GM12878 (cell line): ENCODE measurements around the gene CAMK2B. TPM values are rescaled to one million over a fixed set of nuclear protein-coding genes. Genes with fewer than 3 reads are reported as not detected.

Experiments used
- ATAC-seq: fragments of 200-7000 bp; cut with Tn5 transposase; 3 replicates; pipeline ENCODE4 v1.9.1; 2020; ENCODE audit warnings: mild to moderate bottlenecking, moderate library complexity
- BruUV-seq: library from RNA; stranded (reverse); fragments of 400-500 nt; replicated peaks from 2 replicates; lab custom pipeline; 2021; lab: Mats Ljungman, UMichigan
- CTCF ChIA-PET: fragments of 300-600 bp; sonication (Branson Sonifier 250); formaldehyde crosslinking; extraction: SDS; loops from one replicate; lab custom pipeline; 2021; ENCODE audit warnings: inconsistent platforms; lab: Yijun Ruan, JAX
- POLR2A ChIA-PET: fragments of 350-600 bp; formaldehyde crosslinking; extraction: SDS; loops from one replicate; lab custom pipeline; 2021; ENCODE audit warnings: inconsistent platforms; lab: Charles Lee
- RAD21 ChIA-PET: fragments of 300-600 bp; sonication (Branson Sonifier 250); formaldehyde crosslinking; loops from one replicate; lab custom pipeline; 2023; ENCODE audit warnings: antibody characterized with exemption; ENCODE audit not compliant: unreplicated experiment; lab: Charles Lee
- SMC1A ChIA-PET: fragments of 300-600 bp; sonication (Branson Sonifier 250); formaldehyde crosslinking; loops from one replicate; lab custom pipeline; 2023; ENCODE audit not compliant: unreplicated experiment, uncharacterized antibody; lab: Charles Lee
- DNase-seq: peaks from one replicate; pipeline ENCODE4 v3.0.0-alpha.2; 2011; ENCODE audit warnings: low read depth, low spot score
- FAIRE-seq: peaks from 3 replicates; lab custom pipeline; 2011; peaks lifted over from hg19 to GRCh38; lab: Jason Lieb, UNC
- H2AFZ ChIP-seq: 2 replicates; pipeline ENCODE4 v1.6.0; 2011; ENCODE audit warnings: low read depth, low read length, control low read depth; ENCODE audit not compliant: control insufficient read depth
- H3K27ac ChIP-seq: 2 replicates; pipeline ENCODE4 v1.5.1; 2011; ENCODE audit warnings: control low read depth; ENCODE audit not compliant: control insufficient read depth, insufficient read depth
- H3K27me3 ChIP-seq, 2 experiments: replicated peaks in 1 of 2; 2 replicates each; pipeline versions ENCODE4 v1.6.0 to v1.6.1; 2011; ENCODE audit warnings: low read length in 1 of 2; ENCODE audit not compliant: control insufficient read depth in 2 of 2, insufficient read depth in 2 of 2
- H3K36me3 ChIP-seq, 2 experiments: 2 replicates each; pipeline ENCODE4 v1.5.1; 2011; ENCODE audit warnings: low read length in 1 of 2; ENCODE audit not compliant: control insufficient read depth in 2 of 2, insufficient read depth in 2 of 2
- H3K4me1 ChIP-seq: 2 replicates; pipeline ENCODE4 v1.6.1; 2011; ENCODE audit warnings: mild to moderate bottlenecking, low read length, moderate library complexity, mixed read lengths; ENCODE audit not compliant: control insufficient read depth, insufficient read depth
- H3K4me2 ChIP-seq: 2 replicates; pipeline ENCODE4 v1.6.0; 2011; ENCODE audit warnings: control low read depth; ENCODE audit not compliant: control insufficient read depth, insufficient read depth
- H3K4me3 ChIP-seq: fragments of 200-600 bp; sonication (generic); 2 replicates; pipeline ENCODE4 v1.5.1; 2016
- H3K79me2 ChIP-seq: 2 replicates; pipeline ENCODE4 v1.6.0; 2011; ENCODE audit warnings: low read length; ENCODE audit not compliant: control insufficient read depth, insufficient read depth
- H3K9ac ChIP-seq: 2 replicates; pipeline ENCODE4 v1.8.0; 2011; ENCODE audit warnings: low read length, control low read depth, mixed read lengths; ENCODE audit not compliant: control insufficient read depth, insufficient read depth
- H3K9me3 ChIP-seq: replicated peaks from 3 replicates; pipeline ENCODE4 v1.5.1; 2011; ENCODE audit warnings: mild to moderate bottlenecking, low read length; ENCODE audit not compliant: control insufficient read depth, insufficient read depth
- H4K20me1 ChIP-seq: 2 replicates; pipeline ENCODE4 v1.6.0; 2011; ENCODE audit not compliant: control insufficient read depth, insufficient read depth
- CHD4 ChIP-seq: fragments of 200-600 bp; sonication (generic); IDR thresholded peaks from 2 replicates; pipeline ENCODE4 v1.6.1; 2016; ENCODE audit warnings: mild to moderate bottlenecking
- CREB1 ChIP-seq: IDR thresholded peaks from 2 replicates; pipeline ENCODE4 v1.6.1; 2012; ENCODE audit warnings: low read depth, mild to moderate bottlenecking, inconsistent platforms
- GATAD2B ChIP-seq: fragments of 450-650 bp; conservative IDR thresholded peaks from 2 replicates; pipeline ENCODE4 v1.6.1; 2017; ENCODE audit warnings: low read depth, mild to moderate bottlenecking, moderate library complexity
- HDAC6 ChIP-seq: fragments of 200-600 bp; sonication (generic); IDR thresholded peaks from one replicate; pipeline ENCODE4 v1.8.0; 2017; ENCODE audit warnings: antibody characterized with exemption; ENCODE audit not compliant: unreplicated experiment
- IRF4 ChIP-seq: IDR thresholded peaks from 2 replicates; pipeline ENCODE4 v1.6.1; 2011; ENCODE audit warnings: low read depth, low read length
- MEF2B ChIP-seq: fragments of 450-650 bp; IDR thresholded peaks from 2 replicates; pipeline ENCODE4 v1.6.1; 2018; ENCODE audit warnings: mild to moderate bottlenecking, moderate library complexity; ENCODE audit not compliant: partially characterized antibody, poor library complexity, severe bottlenecking
- MYB ChIP-seq: fragments of 150-350 bp; IDR thresholded peaks from 2 replicates; pipeline ENCODE4 v1.6.1; 2014; ENCODE audit warnings: mild to moderate bottlenecking, low read depth, low read length, borderline replicate concordance
- MYC ChIP-seq: IDR thresholded peaks from 2 replicates; pipeline ENCODE4 v1.6.1; 2011; ENCODE audit warnings: mild to moderate bottlenecking, low read length, moderate library complexity, inconsistent platforms; ENCODE audit not compliant: insufficient read depth, insufficient replicate concordance, insufficient read length, severe bottlenecking
- NKRF ChIP-seq: fragments of 450-650 bp; conservative IDR thresholded peaks from 2 replicates; pipeline ENCODE4 v1.6.1; 2017; ENCODE audit warnings: mild to moderate bottlenecking, moderate library complexity
- PAX5 ChIP-seq: IDR thresholded peaks from 2 replicates; pipeline ENCODE4 v1.6.1; 2011; ENCODE audit warnings: low read depth, low read length, borderline replicate concordance
- PRDM15 ChIP-seq: fragments of 450-650 bp; formaldehyde crosslinking; IDR thresholded peaks from 2 replicates; pipeline ENCODE4 v1.4.0; 2020; ENCODE audit warnings: mild to moderate bottlenecking, moderate library complexity
- RFX5 ChIP-seq: IDR thresholded peaks from 2 replicates; pipeline ENCODE4 v1.6.1; 2011; ENCODE audit warnings: low read depth, low read length, improper control_type of control experiment
- SUZ12 ChIP-seq: fragments of 200-600 bp; sonication (generic); IDR thresholded peaks from one replicate; pipeline ENCODE4 v1.6.1; 2018; ENCODE audit warnings: antibody characterized with exemption, mild to moderate bottlenecking; ENCODE audit not compliant: unreplicated experiment
- ZNF207 ChIP-seq: fragments of 450-650 bp; IDR thresholded peaks from 2 replicates; pipeline ENCODE4 v1.6.1; 2014; ENCODE audit warnings: antibody characterized with exemption, mild to moderate bottlenecking, borderline replicate concordance
- WGBS: methylation state at CpG from one replicate; pipeline ENCODE4 v1.1.6; 2016; ENCODE audit warnings: low lambda C conversion rate; ENCODE audit not compliant: insufficient replicate concordance, insufficient coverage; ENCODE audit errors: missing lambda C conversion rate; 5-methylcytosine and 5-hydroxymethylcytosine counted together
- in situ Hi-C: fragments of 300-500 bp; cut with MboI; formaldehyde crosslinking; loops from 9 replicates; pipeline ENCODE4 v1.14.3; 2018; ENCODE audit warnings: mixed read lengths
- intact Hi-C: fragments of 100-400 bp; cut with micrococcal nuclease; formaldehyde crosslinking; loops from one replicate; pipeline ENCODE4 v1.14.2; 2022; ENCODE audit not compliant: unreplicated experiment
- polyA plus RNA-seq, 11 experiments: library from polyadenylated mRNA; depleted of rRNA in 4 of 11; unstranded in 6 of 11; stranded (reverse) in 5 of 11; fragments of >200 nt; fragmentation: Nextera tagmentation in 4 of 11; fragmentation: Illumina TruSeq in 1 of 11; extraction: Ambion mirVana in 4 of 11; extraction: Trizol in 1 of 11; gene quantifications; 1 replicate in 1 of 11; 2 replicates in 10 of 11; pipeline versions ENCODE4 v1.2.1 to v1.2.3, GENCODE V29; 2011 to 2016; ENCODE audit warnings: inconsistent platforms in 2 of 11, missing spikeins in 2 of 11, low read depth in 1 of 11
- total RNA-seq, 4 experiments: library from RNA; depleted of rRNA in 3 of 4; stranded (reverse); fragments of >200 nt in 3 of 4; fragmentation: Illumina TruSeq in 1 of 4; extraction: Trizol in 1 of 4; gene quantifications; 2 replicates each; pipeline versions ENCODE4 v1.2.1 to v1.2.3, GENCODE V29; 2013 to 2021
- TF ChIP-seq, protein P1 (sequence below): fragments of 450-650 bp; IDR thresholded peaks from 2 replicates; pipeline ENCODE4 v1.6.1; 2018; ENCODE audit warnings: borderline replicate concordance, mild to moderate bottlenecking; ENCODE audit not compliant: partially characterized antibody

Gene CAMK2B
- total and polyA plus RNA-seq, 10 of the 15 experiments (the other 5 are each of a cell fraction or from before 2014, with no cell fraction given) = 0.06 to 0.23 (median 0.11) TPM; not detected in 5

DNA sequence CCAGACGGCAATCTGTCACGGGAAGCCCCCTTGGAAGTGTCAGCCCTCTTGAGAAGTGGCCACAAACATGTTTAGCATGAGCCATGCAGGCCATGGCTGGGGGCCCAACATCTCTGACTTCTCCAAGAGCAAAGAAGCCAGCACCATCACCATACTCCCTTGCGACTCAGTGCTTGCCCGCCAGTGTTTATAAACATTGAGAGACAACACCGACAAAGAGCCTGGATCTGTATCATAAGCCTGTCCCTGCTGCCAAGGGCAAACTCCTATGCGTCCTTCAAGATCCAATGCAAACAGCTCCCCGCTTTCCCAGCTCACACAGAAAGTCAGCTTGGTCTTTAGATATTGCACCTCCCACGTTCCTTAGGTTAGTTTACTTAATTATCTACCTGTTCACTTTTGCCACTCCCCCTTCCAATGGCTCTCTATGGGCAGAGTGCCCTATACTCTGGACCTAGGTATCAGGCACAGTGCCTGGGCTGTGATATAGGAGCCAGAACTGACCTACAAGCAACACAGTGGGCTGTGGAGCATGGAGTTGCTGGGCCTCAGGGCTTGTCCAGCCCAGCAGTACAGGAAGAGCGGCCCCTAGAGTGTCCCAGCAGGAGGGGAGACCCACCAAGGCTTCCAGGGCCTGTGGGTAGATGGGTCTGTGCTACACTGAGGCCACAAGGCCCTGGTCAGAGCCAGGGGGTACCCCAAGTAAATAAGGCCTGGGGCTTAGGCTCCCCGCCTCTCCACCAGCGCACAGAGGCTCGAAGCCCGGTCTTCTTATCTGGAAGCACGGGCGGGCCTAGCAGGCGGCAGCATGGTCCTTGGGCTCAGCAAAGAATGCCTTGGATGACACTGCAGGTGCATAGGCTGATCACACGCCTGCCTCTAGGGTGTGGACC, 37.7 kb downstream of the CAMK2B start:
- no peak for FAIRE-seq
- 57% methylated on average over 17 of the region's 17 CpGs for WGBS
- no peak for DNase-seq
- no peaks in the 10 kb centered on the region for H4K20me1 ChIP-seq
- CTCF ChIA-PET = no interaction called here
- no peaks in the 10 kb centered on the region for H3K9me3 ChIP-seq
- BruUV-seq = no TSS peak
- RAD21 ChIA-PET = no interaction called here
- POLR2A ChIA-PET = no interaction called here
- no peaks in the 10 kb centered on the region for H3K4me1 ChIP-seq
- in situ Hi-C loops (no loop called here), intact Hi-C loops (no loop called here)
- H3K9ac ChIP-seq = no peak overlapping the region
- H3K4me3 ChIP-seq = no peak overlapping the region
- SMC1A ChIA-PET = no interaction called here
- H3K79me2 ChIP-seq = no peaks in the 10 kb centered on the region
- H3K27ac ChIP-seq = no peak overlapping the region
- H3K4me2 ChIP-seq = no peak overlapping the region
- ATAC-seq = peak; percentile 18; the same call in 1 of the 3 replicates
- H2AFZ ChIP-seq = no peak overlapping the region
- no peaks in the 10 kb centered on the region for H3K36me3 ChIP-seq
- peaks cover 0 to 2% of the 10 kb centered on the region in 2 experiments; a peak in 3 of 4 replicates for H3K27me3 ChIP-seq
- TF ChIP-seq NKRF (no peak), PAX5 (no peak), MYB (no peak), CREB1 (no peak), CHD4 (no peak), HDAC6 (no peak), IRF4 (no peak), GATAD2B (no peak), SUZ12 (no peak), RFX5 (no peak), MEF2B (no peak), MYC (no peak), PRDM15 (CRISPR knock-in tag) (no peak), ZNF207 (no peak)
- TF ChIP-seq, protein P1, sequence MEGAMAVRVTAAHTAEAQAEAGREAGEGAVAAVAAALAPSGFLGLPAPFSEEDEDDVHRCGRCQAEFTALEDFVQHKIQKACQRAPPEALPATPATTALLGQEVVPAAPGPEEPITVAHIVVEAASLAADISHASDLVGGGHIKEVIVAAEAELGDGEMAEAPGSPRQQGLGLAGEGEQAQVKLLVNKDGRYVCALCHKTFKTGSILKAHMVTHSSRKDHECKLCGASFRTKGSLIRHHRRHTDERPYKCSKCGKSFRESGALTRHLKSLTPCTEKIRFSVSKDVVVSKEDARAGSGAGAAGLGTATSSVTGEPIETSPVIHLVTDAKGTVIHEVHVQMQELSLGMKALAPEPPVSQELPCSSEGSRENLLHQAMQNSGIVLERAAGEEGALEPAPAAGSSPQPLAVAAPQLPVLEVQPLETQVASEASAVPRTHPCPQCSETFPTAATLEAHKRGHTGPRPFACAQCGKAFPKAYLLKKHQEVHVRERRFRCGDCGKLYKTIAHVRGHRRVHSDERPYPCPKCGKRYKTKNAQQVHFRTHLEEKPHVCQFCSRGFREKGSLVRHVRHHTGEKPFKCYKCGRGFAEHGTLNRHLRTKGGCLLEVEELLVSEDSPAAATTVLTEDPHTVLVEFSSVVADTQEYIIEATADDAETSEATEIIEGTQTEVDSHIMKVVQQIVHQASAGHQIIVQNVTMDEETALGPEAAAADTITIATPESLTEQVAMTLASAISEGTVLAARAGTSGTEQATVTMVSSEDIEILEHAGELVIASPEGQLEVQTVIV = no peak
